Parathyroid adenoma (tissue), 2 donors: ENCODE data around the gene TAF4.

Source experiments
- H2AFZ ChIP-seq: fragments of 300-600 bp; sonication (generic); one replicate; pipeline ENCODE4 v1.7.0; 2017; ENCODE audit warnings: antibody characterized with exemption, mild to moderate bottlenecking
- H3K27ac ChIP-seq: fragments of 300-600 bp; sonication (generic); one replicate; pipeline ENCODE4 v1.7.0; 2017
- H3K27me3 ChIP-seq: fragments of 300-600 bp; sonication (generic); one replicate; pipeline ENCODE4 v1.7.0; 2017; ENCODE audit warnings: low read length; ENCODE audit not compliant: control insufficient read depth, insufficient read depth
- H3K36me3 ChIP-seq: fragments of 300-600 bp; sonication (generic); one replicate; pipeline ENCODE4 v1.7.0; 2017; ENCODE audit warnings: low read length; ENCODE audit not compliant: control insufficient read depth, insufficient read depth
- H3K4me1 ChIP-seq: fragments of 300-600 bp; sonication (generic); one replicate; pipeline ENCODE4 v1.7.0; 2017; ENCODE audit warnings: control low read depth
- H3K4me2 ChIP-seq: fragments of 300-600 bp; sonication (generic); one replicate; pipeline ENCODE4 v1.7.0; 2017; ENCODE audit warnings: low read length
- H3K4me3 ChIP-seq: fragments of 300-600 bp; sonication (generic); one replicate; pipeline ENCODE4 v1.7.0; 2017; ENCODE audit warnings: low read depth, low read length
- H3K79me2 ChIP-seq: fragments of 300-600 bp; sonication (generic); one replicate; pipeline ENCODE4 v1.7.0; 2017; ENCODE audit warnings: control low read depth
- H3K9ac ChIP-seq: fragments of 300-600 bp; sonication (generic); one replicate; pipeline ENCODE4 v1.7.0; 2017; ENCODE audit warnings: mild to moderate bottlenecking
- H3K9me3 ChIP-seq: fragments of 300-600 bp; sonication (generic); one replicate; pipeline ENCODE4 v1.7.0; 2017; ENCODE audit warnings: low read length; ENCODE audit not compliant: control insufficient read depth
- CTCF ChIP-seq: fragments of 300-600 bp; sonication (generic); IDR thresholded peaks from one replicate; pipeline ENCODE4 v1.7.0; 2017; ENCODE audit warnings: antibody characterized with exemption, mild to moderate bottlenecking
- donor health status: primary hyperparathyroidism.

TAF4 gene

GRCh38 chr20:62101078-62101477 is 35.4 kb upstream of the TAF4 start:
- no peak overlapping the region for H2AFZ ChIP-seq
- H3K9me3 ChIP-seq = no peaks in the 10 kb centered on the region
- H3K9ac ChIP-seq = no peak overlapping the region
- no peak overlapping the region for H3K4me3 ChIP-seq
- TF ChIP-seq CTCF = no peak
- no peaks in the 10 kb centered on the region for H3K4me1 ChIP-seq
- H3K27ac ChIP-seq = no peak overlapping the region
- H3K36me3 ChIP-seq = no peaks in the 10 kb centered on the region
- H3K79me2 ChIP-seq = no peaks in the 10 kb centered on the region
- no peak overlapping the region for H3K4me2 ChIP-seq
- H3K27me3 ChIP-seq = no peaks in the 10 kb centered on the region

GRCh38 chr20:62097881-62098407 is 32.3 kb upstream of the TAF4 start:
- Histone ChIP-seq H2AFZ (no peak overlapping the region), H3K79me2 (no peaks in the 10 kb centered on the region), H3K9me3 (no peaks in the 10 kb centered on the region), H3K4me2 (no peak overlapping the region), H3K27ac (no peak overlapping the region), H3K27me3 (no peaks in the 10 kb centered on the region), H3K4me3 (no peak overlapping the region), H3K36me3 (no peaks in the 10 kb centered on the region), H3K9ac (no peak overlapping the region), H3K4me1 (no peaks in the 10 kb centered on the region)
- no peak for TF ChIP-seq CTCF

GRCh38 chr20:62096421-62097380 is 31.0 kb upstream of the TAF4 start:
- TF ChIP-seq CTCF = no peak
- H2AFZ ChIP-seq = no peak overlapping the region
- no peaks in the 10 kb centered on the region for H3K27me3 ChIP-seq
- H3K79me2 ChIP-seq = no peaks in the 10 kb centered on the region
- H3K27ac ChIP-seq = no peak overlapping the region
- H3K9me3 ChIP-seq = no peaks in the 10 kb centered on the region
- no peak overlapping the region for H3K9ac ChIP-seq
- no peak overlapping the region for H3K4me3 ChIP-seq
- H3K4me1 ChIP-seq = no peaks in the 10 kb centered on the region
- H3K4me2 ChIP-seq = no peak overlapping the region
- no peaks in the 10 kb centered on the region for H3K36me3 ChIP-seq

GRCh38 chr20:62089393-62089792 is 23.7 kb upstream of the TAF4 start:
- Histone ChIP-seq H3K9me3 (no peaks in the 10 kb centered on the region), H3K79me2 (no peaks in the 10 kb centered on the region), H3K36me3 (no peaks in the 10 kb centered on the region), H3K4me3 (no peak overlapping the region), H3K27ac (no peak overlapping the region), H2AFZ (no peak overlapping the region), H3K27me3 (no peaks in the 10 kb centered on the region), H3K4me1 (no peaks in the 10 kb centered on the region), H3K9ac (no peak overlapping the region), H3K4me2 (no peak overlapping the region)
- TF ChIP-seq CTCF = no peak
